Activated naive CD8-positive, alpha-beta T cell treated with anti-CD3 and anti-CD28 coated beads, Interleukin-2, amount 50 U/mL, for 24 hours (primary cell): ENCODE results near the gene LCN12.
A peak's percentile ranks its signal among the peaks of the same experiment; 100 is the strongest.

Experiments
- ATAC-seq: fragments of 150-1000 bp; cut with Tn5 transposase; one replicate; pipeline ENCODE4 v1.10.0; 2021
- DNase-seq: peaks from one replicate; pipeline ENCODE4 v3.0.0; 2021
- H3K27ac Mint-ChIP-seq: one replicate; pipeline ENCODE4 v1.8.0; 2021; ENCODE audit warnings: mild to moderate bottlenecking, mixed read lengths
- H3K27me3 Mint-ChIP-seq: one replicate; pipeline ENCODE4 v1.8.0; 2021; ENCODE audit warnings: mixed read lengths
- H3K36me3 Mint-ChIP-seq: one replicate; pipeline ENCODE4 v1.8.0; 2021; ENCODE audit warnings: low read depth, mixed read lengths
- H3K4me1 Mint-ChIP-seq: one replicate; pipeline ENCODE4 v1.8.0; 2021; ENCODE audit warnings: mixed read lengths
- H3K4me3 Mint-ChIP-seq: one replicate; pipeline ENCODE4 v1.8.0; 2021; ENCODE audit warnings: mild to moderate bottlenecking, moderate library complexity, mixed read lengths
- H3K9me3 Mint-ChIP-seq: one replicate; pipeline ENCODE4 v1.8.0; 2021; ENCODE audit warnings: mixed read lengths

Gene LCN12

DNA sequence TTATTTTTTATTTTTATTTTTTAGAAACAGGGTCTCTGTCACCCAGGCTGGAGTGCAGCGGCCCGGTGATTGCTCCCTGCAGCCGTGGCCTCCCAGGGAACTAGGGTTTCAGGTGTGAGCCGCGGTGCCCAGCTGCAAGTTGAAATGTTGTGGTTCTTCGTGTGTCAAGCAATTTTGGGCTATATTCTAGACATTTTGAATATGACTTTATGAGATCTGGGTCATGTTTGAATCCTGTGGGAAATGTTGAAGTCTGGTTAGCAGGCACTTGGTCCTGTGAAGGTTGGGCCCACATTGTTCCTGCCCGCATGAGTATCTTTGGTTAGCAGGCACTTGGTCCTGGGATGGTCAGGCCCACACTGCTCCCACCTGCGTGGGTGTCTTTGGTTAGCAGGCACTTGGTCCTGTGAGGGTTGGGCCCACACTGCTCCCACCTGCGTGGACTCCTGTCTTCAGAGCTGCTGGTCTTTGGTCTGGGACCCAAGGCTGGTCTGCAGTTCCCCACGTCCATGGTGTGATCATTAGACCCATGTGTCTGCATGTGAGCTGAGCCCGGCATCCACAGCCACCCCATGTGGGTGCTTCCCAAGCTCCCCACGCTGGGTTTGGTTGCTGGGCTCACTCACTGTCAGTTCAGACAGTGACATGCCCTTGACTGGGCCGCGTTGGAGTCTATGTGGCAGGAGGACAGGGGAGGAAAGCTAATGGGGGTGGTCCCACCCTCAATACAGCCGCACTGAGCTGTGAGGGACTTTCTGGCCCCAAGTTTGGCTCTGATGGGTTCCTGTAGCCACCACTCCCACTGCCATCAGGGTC is 14.7 kb upstream of the LCN12 start:
- no peak for ATAC-seq
- no peak for DNase-seq
- H3K27me3 Mint-ChIP-seq: no peaks in the 10 kb centered on the region
- no peak overlapping the region for H3K27ac Mint-ChIP-seq
- peaks cover 8% of the 10 kb centered on the region for H3K4me1 Mint-ChIP-seq
- no peak overlapping the region for H3K4me3 Mint-ChIP-seq
- no peaks in the 10 kb centered on the region for H3K9me3 Mint-ChIP-seq
- peaks cover 22% of the 10 kb centered on the region for H3K36me3 Mint-ChIP-seq

DNA sequence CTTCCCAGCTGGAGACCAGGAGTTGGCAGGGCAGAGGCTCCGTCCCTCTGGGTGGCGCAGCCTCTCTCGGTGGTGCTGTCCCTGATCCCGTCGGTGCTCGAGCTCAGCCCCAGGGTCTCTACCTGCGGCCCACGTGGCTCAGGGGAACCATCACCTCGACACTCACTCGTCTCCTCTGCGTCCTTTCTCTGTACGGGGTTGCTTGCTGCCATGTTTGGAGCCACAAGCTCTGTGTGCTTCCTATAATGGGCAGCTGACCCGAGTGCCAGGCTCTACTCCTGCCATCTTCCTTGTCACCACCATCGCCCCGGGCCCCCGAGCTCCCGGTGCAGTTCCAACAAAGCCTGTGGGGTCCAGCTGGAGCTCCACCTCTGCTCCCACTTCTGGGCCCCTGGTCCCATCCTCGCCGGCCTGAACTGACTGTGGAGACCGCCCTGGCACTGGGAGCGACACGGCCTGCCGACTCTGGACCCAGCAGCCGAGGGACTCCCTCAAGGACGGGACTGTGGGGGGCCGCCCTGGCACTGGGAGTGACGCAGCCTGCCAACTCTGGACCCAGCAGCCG is 12.6 kb upstream of the LCN12 start:
- Mint-ChIP-seq H3K4me1 (peaks cover 4% of the 10 kb centered on the region), H3K4me3 (no peak overlapping the region), H3K27ac (no peak overlapping the region), H3K27me3 (no peaks in the 10 kb centered on the region), H3K36me3 (peaks cover 15% of the 10 kb centered on the region), H3K9me3 (no peaks in the 10 kb centered on the region)
- DNase-seq: no peak
- no peak for ATAC-seq

DNA sequence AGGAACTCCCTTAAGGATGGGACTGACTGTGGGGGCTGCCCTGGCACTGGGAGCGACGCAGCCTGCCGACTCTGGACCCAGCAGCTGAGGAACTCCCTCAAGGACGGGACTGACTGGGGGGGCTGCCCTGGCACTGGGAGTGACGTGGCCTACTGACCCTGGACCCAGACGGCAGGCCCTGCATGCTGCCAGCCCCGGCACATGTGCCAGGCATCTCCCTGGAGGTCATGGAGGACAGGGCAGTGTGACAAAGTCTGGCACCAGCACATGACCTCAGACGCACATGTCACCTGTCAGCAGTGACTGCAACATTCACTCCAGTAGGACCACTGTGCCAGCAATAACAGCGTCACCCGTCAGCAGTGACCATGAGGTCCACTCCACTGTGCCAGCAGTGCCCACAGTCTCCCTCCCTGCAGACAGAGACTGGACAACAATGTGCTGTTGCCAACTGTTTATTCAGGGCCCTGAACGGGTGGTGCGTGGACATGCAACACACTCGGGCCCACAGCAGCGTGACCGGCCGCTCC is 12.0 kb upstream of the LCN12 start:
- H3K4me3 Mint-ChIP-seq: no peak overlapping the region
- no peak overlapping the region for H3K27ac Mint-ChIP-seq
- DNase-seq: no peak
- H3K9me3 Mint-ChIP-seq: no peaks in the 10 kb centered on the region
- ATAC-seq: no peak
- no peaks in the 10 kb centered on the region for H3K27me3 Mint-ChIP-seq
- peaks cover 13% of the 10 kb centered on the region for H3K36me3 Mint-ChIP-seq
- H3K4me1 Mint-ChIP-seq: peaks cover 7% of the 10 kb centered on the region

DNA sequence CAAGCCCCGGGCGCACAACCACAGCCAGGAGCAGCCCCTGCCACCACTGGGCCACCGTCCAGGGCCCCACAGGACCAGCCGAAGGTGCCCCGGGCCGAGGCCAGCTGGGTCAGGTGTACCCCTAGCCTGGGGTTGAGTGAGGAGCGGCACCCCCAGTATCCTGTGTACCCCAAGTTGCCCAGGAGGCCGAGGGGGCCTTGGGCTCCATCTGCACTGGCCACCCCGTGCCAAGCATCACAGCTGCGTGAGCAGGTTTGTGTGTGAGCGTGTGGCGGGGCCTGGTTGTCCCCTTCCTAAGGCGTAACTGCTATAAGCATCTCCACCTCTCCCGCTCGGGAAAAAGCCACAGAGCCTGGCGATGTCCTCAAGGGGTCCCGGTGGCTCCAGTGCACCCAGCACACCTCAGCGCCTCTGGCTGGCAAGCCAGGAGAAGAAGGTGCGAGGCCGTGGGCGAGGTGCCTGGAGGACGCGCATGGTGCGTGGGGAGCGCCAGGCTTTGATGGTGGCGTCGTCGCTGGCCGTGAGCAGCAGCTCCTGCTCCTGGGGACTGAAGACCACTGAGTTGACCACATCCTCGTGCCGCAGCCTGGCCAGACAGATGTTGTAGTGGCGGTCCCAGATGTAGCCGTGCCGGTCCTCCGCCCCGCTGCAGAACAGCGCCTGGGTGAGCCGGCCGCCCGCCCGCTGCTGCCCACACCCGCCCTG is 11.4 kb upstream of the LCN12 start:
- Mint-ChIP-seq H3K27ac (no peak overlapping the region), H3K9me3 (no peaks in the 10 kb centered on the region), H3K4me3 (no peak overlapping the region), H3K4me1 (peaks cover 7% of the 10 kb centered on the region), H3K36me3 (peaks cover 10% of the 10 kb centered on the region), H3K27me3 (no peaks in the 10 kb centered on the region)
- DNase-seq (no peak), ATAC-seq (no peak)

DNA sequence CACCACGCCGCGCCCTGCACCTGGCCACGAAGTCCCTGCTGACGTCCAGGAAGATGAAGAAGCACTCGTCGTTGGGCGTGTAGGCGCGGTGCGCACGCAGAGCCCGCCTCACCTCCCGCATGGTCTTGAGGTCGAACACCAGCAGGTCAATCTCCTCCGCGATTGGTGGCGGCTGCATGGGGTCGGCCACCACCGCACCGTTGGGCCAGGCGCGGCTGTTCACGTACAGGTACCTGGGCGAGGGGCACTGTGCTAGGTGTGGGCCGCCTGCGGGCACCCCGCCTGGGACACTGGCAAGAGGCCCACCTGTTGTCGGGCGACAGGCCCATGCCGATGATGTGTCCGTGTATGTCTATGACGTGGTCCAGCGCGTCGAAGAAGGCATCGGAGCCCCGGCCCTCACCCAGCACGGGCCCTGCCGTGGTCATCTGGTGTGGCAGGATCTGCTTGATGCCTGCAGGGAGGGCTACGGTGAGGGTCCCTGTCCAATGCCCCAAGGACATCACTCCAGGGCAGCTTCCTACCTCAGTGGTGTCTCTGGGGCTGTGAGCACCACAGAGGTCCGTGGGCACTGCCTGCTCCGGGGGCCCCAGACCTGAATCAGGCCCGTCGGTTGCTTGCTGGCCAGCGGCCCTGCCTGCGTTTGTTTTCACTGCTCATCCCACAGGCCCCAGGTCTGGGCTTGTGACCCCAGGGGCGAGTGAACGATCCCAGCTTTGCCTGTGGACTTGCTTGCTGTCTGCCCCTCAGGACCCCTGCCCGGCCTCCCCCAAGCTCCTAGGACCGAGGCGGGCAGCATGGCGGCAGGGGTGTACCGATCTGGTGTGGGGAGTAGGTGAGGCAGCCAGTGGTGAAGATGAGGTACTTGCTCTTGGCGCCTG is 10.6 kb upstream of the LCN12 start:
- Mint-ChIP-seq H3K9me3 (no peaks in the 10 kb centered on the region), H3K27me3 (no peaks in the 10 kb centered on the region), H3K4me1 (peaks cover 7% of the 10 kb centered on the region), H3K27ac (no peak overlapping the region), H3K36me3 (peaks cover 10% of the 10 kb centered on the region), H3K4me3 (no peak overlapping the region)
- DNase-seq: no peak
- ATAC-seq: no peak

DNA sequence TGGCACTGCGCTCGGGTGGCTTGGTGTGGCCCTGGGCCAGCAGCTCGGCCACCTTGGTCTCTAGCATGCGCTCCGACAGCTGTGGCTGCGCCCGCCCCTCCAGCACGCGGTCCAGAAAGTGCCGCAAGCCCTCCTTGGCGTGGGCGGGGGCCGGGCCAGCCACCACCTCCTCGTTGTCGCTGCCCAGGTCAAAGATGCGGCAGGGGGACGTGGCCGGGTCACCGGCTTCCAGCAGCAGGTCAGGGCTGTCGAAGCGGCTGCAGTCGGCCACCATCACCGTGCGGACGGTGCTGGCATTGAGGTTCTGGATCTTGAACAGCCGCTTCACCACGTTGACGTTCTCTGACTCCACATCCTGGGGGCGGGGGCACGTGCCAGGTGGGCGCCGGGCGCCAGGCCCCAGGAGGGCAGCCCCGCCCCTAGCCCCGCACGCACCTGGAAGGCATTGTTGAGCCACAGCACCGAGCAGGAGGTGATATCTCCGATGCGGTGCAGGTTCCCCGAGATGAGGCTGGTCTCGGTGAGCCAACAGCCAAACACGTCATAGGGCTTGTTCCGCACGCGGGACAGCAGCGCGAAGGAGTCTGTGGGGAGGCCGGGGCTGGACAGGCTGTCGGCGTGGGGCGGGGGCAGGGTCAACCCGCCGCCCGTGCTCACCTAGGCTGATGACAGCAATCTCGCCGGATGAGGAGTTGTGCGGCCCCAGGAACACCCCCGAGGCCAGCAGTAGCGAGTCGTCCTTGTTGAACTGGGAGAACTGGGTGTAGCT is 9.8 kb upstream of the LCN12 start:
- Mint-ChIP-seq H3K4me3 (peak overlapping the region; percentile 46), H3K4me1 (peaks cover 7% of the 10 kb centered on the region), H3K36me3 (peaks cover 9% of the 10 kb centered on the region), H3K27me3 (no peaks in the 10 kb centered on the region), H3K27ac (no peak overlapping the region), H3K9me3 (no peaks in the 10 kb centered on the region)
- no peak for ATAC-seq
- DNase-seq: no peak

DNA sequence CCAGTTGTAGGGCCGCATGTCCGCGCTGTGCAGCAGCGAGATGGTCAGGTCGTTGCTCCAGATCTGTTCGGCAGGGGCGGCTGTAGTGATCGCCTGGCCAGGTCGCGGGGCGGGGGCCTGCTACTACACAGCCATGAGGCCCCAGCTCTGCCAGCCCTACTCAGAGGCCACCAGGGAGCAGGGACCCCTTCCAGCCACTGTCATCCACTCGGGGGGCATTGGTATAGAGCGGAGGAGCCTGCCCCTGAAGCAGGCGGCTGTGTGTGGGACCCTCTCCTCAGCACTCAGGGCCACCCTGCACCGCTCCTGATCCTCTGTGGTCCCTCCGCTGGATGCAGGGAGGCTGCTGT is 9.2 kb upstream of the LCN12 start:
- ATAC-seq: no peak
- DNase-seq: no peak
- H3K4me1 Mint-ChIP-seq: peaks cover 7% of the 10 kb centered on the region
- no peaks in the 10 kb centered on the region for H3K27me3 Mint-ChIP-seq
- no peaks in the 10 kb centered on the region for H3K9me3 Mint-ChIP-seq
- H3K4me3 Mint-ChIP-seq: peak overlapping the region; percentile 46
- H3K36me3 Mint-ChIP-seq: peaks cover 9% of the 10 kb centered on the region
- no peak overlapping the region for H3K27ac Mint-ChIP-seq

DNA sequence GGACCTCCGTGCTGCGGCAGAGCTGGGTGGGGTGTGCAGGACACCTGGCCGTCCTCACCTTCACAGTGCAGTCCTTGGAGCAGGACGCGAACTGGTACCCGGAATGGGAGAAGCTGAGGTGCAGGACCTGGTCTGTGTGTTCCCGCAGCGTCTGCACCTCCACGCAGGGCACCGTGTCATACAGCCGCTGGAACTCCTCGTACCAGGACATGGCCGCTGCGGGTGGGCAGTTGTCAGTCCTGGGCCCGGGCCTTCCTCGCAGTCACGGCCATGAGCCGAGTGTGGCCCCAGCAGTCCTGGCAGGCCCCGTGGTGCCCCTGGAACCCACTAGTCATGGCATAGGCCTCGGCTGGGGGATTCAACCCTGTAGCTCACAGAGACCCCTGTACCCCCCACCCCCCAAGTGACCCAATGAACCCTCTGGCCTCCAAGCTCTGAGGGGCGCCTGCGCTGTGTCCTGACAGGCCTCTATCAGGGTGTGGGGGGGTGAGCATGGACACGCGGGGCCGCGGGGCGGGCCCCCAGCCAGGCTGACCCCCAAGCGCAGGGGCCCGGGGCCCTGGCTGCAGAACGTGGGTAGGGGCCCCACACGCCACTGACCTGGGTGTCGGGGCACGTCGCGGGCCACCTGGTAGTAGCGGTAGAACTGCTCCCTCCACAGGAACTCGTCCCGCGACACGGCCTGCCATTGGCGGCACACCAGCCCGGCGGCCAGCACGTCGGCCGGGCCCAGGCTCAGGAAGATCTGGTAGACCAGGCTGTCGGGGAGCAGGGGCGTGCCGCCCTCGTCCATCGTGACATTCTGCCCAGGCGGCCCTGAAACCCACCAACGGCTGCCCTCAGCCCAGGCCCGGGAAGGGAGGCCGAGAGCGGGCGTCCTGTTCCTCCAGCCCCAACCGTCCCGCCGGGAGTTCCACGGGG is 8.5 kb upstream of the LCN12 start:
- Mint-ChIP-seq H3K36me3 (peaks cover 7% of the 10 kb centered on the region), H3K4me1 (peaks cover 11% of the 10 kb centered on the region), H3K27me3 (no peaks in the 10 kb centered on the region), H3K9me3 (no peaks in the 10 kb centered on the region), H3K27ac (peak overlapping the region; percentile 71), H3K4me3 (peak overlapping the region; percentile 80)
- peak; percentile 4 for ATAC-seq
- peak; percentile 56 for DNase-seq

DNA sequence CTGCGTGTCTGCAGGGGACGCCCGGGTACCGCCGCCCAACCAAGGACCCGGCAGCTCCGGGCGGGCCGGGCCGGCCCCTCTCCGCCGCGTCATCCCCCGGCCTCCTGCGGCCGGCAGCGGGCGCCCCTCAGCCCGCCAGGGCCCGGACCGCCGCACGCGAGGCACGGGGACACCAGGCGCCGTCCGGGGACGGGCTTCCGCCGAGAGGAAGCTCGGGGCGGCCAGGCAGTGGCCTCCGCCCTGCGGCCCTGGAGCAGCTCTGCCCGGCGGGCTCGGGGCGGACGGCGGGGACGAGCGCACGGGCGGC is 7.9 kb upstream of the LCN12 start:
- peak overlapping the region; percentile 80 for H3K4me3 Mint-ChIP-seq
- DNase-seq (no peak), ATAC-seq (peak; percentile 26)
- peaks cover 12% of the 10 kb centered on the region for H3K4me1 Mint-ChIP-seq
- H3K36me3 Mint-ChIP-seq: peaks cover 3% of the 10 kb centered on the region
- H3K9me3 Mint-ChIP-seq: no peaks in the 10 kb centered on the region
- no peak overlapping the region for H3K27ac Mint-ChIP-seq
- no peaks in the 10 kb centered on the region for H3K27me3 Mint-ChIP-seq

DNA sequence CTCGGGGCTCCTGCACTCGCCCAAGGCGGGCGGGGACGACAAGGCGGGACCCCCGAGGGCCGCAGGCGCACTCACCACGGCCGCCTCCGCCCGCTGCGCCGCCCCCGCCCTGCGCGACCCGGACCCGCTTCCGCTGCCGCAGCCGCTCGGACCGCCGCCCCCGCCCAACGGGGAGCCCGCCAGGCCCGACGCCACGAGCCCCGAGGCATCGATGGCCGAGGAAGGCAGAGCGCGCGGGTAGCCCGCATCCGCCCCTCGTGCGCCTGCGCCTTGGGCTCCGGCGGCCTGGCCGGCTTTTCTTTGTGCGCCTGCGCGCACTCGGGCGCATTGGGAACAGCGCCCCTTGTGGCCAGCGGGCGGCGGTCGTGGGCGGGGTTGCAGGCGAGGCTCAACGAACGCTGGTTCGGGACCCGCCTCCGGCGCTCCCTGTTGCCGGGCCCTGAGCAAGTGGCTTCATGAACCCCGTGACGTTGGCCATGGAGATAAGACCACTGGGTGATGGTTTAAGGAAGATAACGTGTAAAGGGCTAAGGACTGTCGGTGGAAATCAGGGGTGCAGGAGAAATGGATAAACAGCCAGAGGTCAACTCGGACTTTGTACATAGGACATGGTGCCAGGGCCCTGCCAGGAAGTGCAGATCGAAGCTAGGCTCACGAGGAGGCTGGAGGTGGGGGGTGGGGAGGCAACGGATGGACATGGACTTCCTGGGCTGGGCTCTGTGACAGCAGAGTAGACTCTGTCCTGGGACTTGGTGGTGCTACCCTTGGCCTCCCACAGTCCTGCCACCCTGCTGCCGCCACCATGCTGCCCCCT is 7.3 kb upstream of the LCN12 start, which contains the start of the genes C8G and FBXW5:
Gene C8G, plus strand, starts transcription at position 725 of the 814 bp plus-strand sequence. Its CDS starts 78 bp downstream, at position 803.
Gene FBXW5, minus strand, starts transcription at position 220 of the 814 bp plus-strand sequence. CDS start 655 bp downstream, outside the sequence.
- H3K9me3 Mint-ChIP-seq: no peaks in the 10 kb centered on the region
- H3K27ac Mint-ChIP-seq: peak within 1 kb of the TSS; percentile 74
- peak; percentile 70 for ATAC-seq
- H3K4me3 Mint-ChIP-seq: peak within 1 kb of the TSS; percentile 80
- peaks cover 12% of the 10 kb centered on the region for H3K4me1 Mint-ChIP-seq
- no peaks in the 10 kb centered on the region for H3K27me3 Mint-ChIP-seq
- peak; percentile 96 for DNase-seq
- peaks cover 3% of the 10 kb centered on the region for H3K36me3 Mint-ChIP-seq

DNA sequence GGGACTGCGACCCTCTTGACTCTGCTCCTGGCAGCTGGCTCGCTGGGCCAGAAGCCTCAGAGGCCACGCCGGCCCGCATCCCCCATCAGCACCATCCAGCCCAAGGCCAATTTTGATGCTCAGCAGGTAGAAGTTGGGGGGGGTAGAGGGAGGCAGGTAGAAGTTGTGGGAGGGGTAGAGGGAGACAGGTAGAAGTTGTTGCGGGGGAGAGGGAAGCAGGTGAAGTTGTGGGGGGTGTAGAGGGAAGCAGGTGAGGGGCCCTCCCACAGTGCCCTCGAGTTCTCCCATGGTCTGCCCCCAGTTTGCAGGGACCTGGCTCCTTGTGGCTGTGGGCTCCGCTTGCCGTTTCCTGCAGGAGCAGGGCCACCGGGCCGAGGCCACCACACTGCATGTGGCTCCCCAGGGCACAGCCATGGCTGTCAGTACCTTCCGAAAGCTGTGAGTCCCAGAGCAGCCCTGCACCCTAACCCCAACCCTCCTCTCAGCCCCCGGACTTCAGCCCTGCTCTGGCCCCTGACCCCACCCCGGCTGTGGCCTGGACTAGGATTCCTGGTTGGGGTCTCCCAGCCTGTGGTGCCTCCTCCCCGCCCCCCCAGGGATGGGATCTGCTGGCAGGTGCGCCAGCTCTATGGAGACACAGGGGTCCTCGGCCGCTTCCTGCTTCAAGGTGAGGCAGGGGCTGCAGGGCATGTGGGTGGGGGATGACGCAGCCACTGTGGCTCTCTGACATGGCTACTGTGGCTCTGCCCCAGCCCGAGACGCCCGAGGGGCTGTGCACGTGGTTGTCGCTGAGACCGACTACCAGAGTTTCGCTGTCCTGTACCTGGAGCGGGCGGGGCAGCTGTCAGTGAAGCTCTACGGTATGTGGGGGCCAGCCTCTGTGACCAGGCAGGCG is 6.5 kb upstream of the LCN12 start:
- Mint-ChIP-seq H3K27me3 (no peaks in the 10 kb centered on the region), H3K27ac (no peak overlapping the region), H3K4me1 (peaks cover 16% of the 10 kb centered on the region), H3K9me3 (no peaks in the 10 kb centered on the region), H3K4me3 (no peak overlapping the region), H3K36me3 (peaks cover 3% of the 10 kb centered on the region)
- ATAC-seq: no peak
- no peak for DNase-seq
